Endothelial cell of umbilical vein (primary cell): ENCODE results near the gene CMBL. TPM values are rescaled to one million over a fixed set of nuclear protein-coding genes. Genes with fewer than 3 reads are reported as not detected.

Experiments used
- BruUV-seq: library from RNA; stranded (reverse); fragments of 400-500 nt; replicated peaks from 2 replicates; lab custom pipeline; 2021; lab: Mats Ljungman, UMichigan
- CTCF ChIA-PET: fragments of 300-600, 350-600 bp; sonication (Branson Sonifier 250); formaldehyde crosslinking; loops from one replicate; lab custom pipeline; 2021; ENCODE audit warnings: antibody characterized with exemption, inconsistent platforms; lab: Charles Lee
- POLR2A ChIA-PET: fragments of 300-600, 350-600 bp; sonication (Branson Sonifier 250); formaldehyde crosslinking; loops from one replicate; lab custom pipeline; 2021; ENCODE audit warnings: antibody characterized with exemption, inconsistent platforms; lab: Charles Lee
- DNase-seq: peaks from one replicate; pipeline ENCODE4 v3.0.0-alpha.2; 2011; ENCODE audit warnings: low read depth, low spot score
- FAIRE-seq: peaks from 2 replicates; lab custom pipeline; 2011; peaks lifted over from hg19 to GRCh38; lab: Jason Lieb, UNC
- H2AFZ ChIP-seq: 2 replicates; pipeline ENCODE4 v1.6.0; 2012; ENCODE audit warnings: low read depth, low read length, control low read depth, inconsistent platforms
- H3K27ac ChIP-seq: 2 replicates; pipeline ENCODE4 v1.5.1; 2011; ENCODE audit warnings: low read depth, mild to moderate bottlenecking, control low read depth, low read length, moderate library complexity; ENCODE audit not compliant: insufficient read depth
- H3K27me3 ChIP-seq, 2 experiments: 2 replicates each; pipeline versions ENCODE4 v1.6.0 to v1.6.1; 2011; ENCODE audit warnings: low read length in 2 of 2, mixed read lengths in 1 of 2; ENCODE audit not compliant: control insufficient read depth in 2 of 2, insufficient read depth in 2 of 2
- H3K36me3 ChIP-seq, 2 experiments: 2 replicates in 1 of 2; 3 replicates in 1 of 2; pipeline ENCODE4 v1.5.1; 2011; ENCODE audit warnings: low read length in 2 of 2, mild to moderate bottlenecking in 1 of 2, moderate library complexity in 1 of 2; ENCODE audit not compliant: control insufficient read depth in 2 of 2, insufficient read depth in 2 of 2; ENCODE audit errors: extremely low read depth in 1 of 2
- H3K4me1 ChIP-seq: 3 replicates; pipeline ENCODE4 v1.5.1; 2011; ENCODE audit warnings: mild to moderate bottlenecking, low read length; ENCODE audit not compliant: control insufficient read depth, insufficient read depth; ENCODE audit errors: extremely low read depth
- H3K4me2 ChIP-seq: 2 replicates; pipeline ENCODE4 v1.6.1; 2011; ENCODE audit warnings: low read length, control low read depth, mixed read lengths; ENCODE audit not compliant: insufficient read depth
- H3K4me3 ChIP-seq, 3 experiments: fragments of 200-600 bp in 1 of 3; sonication (generic), shearing (Covaris generic) in 1 of 3; replicated peaks in 1 of 3; 2 replicates each; pipeline ENCODE4 v1.5.1; 2011 to 2016; ENCODE audit warnings: control low read depth in 3 of 3, low read length in 3 of 3, mild to moderate bottlenecking in 2 of 3, inconsistent platforms in 1 of 3, low read depth in 1 of 3, moderate library complexity in 1 of 3; ENCODE audit not compliant: insufficient read depth in 1 of 3
- H3K79me2 ChIP-seq: 2 replicates; pipeline ENCODE4 v1.6.0; 2012; ENCODE audit warnings: low read length, inconsistent platforms; ENCODE audit not compliant: control insufficient read depth, insufficient read depth
- H3K9ac ChIP-seq: replicated peaks from 2 replicates; pipeline ENCODE3; 2011; ENCODE audit warnings: low read length, control low read depth; ENCODE audit not compliant: insufficient read depth; ENCODE audit errors: extremely low read depth
- H3K9me1 ChIP-seq: replicated peaks from 3 replicates; pipeline ENCODE4 v1.6.0; 2011; ENCODE audit warnings: mild to moderate bottlenecking, low read length; ENCODE audit not compliant: control insufficient read depth, insufficient read depth; ENCODE audit errors: extremely low read depth
- H3K9me3 ChIP-seq: replicated peaks from 2 replicates; pipeline ENCODE4 v1.5.1; 2012; ENCODE audit warnings: low read length, inconsistent platforms; ENCODE audit not compliant: control insufficient read depth, insufficient read depth
- H4K20me1 ChIP-seq: replicated peaks from 2 replicates; pipeline ENCODE3; 2011; ENCODE audit warnings: mild to moderate bottlenecking, low read length; ENCODE audit not compliant: control insufficient read depth, insufficient read depth; ENCODE audit errors: extremely low read depth
- EZH2 ChIP-seq: IDR thresholded peaks from 2 replicates; pipeline ENCODE4 v1.6.1; 2012; ENCODE audit warnings: borderline replicate concordance, low read depth, mild to moderate bottlenecking, moderate library complexity, low read length, inconsistent platforms; ENCODE audit not compliant: severe bottlenecking
- FOS ChIP-seq: IDR thresholded peaks from 2 replicates; pipeline ENCODE4 v1.6.1; 2011; ENCODE audit warnings: mild to moderate bottlenecking, low read length, moderate library complexity, borderline replicate concordance; ENCODE audit not compliant: insufficient read depth
- GATA2 ChIP-seq: IDR thresholded peaks from 2 replicates; pipeline ENCODE4 v1.7.0; 2011; ENCODE audit warnings: low read depth, mild to moderate bottlenecking, moderate library complexity, mixed read lengths, low read length; ENCODE audit not compliant: insufficient read length, insufficient read depth
- JUN ChIP-seq: IDR thresholded peaks from 2 replicates; pipeline ENCODE4 v1.6.1; 2011; ENCODE audit warnings: borderline replicate concordance, low read depth; ENCODE audit not compliant: insufficient read length, insufficient read depth
- MYC ChIP-seq: IDR thresholded peaks from one replicate; pipeline ENCODE4 v1.6.1; 2011; ENCODE audit warnings: mild to moderate bottlenecking, low read depth, low read length
- POLR2A ChIP-seq: IDR thresholded peaks from 2 replicates; pipeline ENCODE4 v1.6.1; 2012; ENCODE audit warnings: low read depth, mild to moderate bottlenecking, control low read depth, low read length
- POLR2AphosphoS5 ChIP-seq: IDR thresholded peaks from 2 replicates; pipeline ENCODE4 v1.6.1; 2012; ENCODE audit warnings: low read depth, mild to moderate bottlenecking, control low read depth, low read length, moderate library complexity; ENCODE audit not compliant: insufficient read depth
- dilution Hi-C: fragments of 300-500 bp; cut with MboI; formaldehyde crosslinking; loops from one replicate; pipeline ENCODE4 v1.15.0; 2019; ENCODE audit warnings: low sequenced_read_pairs; ENCODE audit not compliant: extremely low pct_ligation_motif_present
- intact Hi-C: fragments of 100-400 bp; cut with micrococcal nuclease; formaldehyde crosslinking; loops from one replicate; pipeline ENCODE4 v1.10.0; 2022
- polyA plus RNA-seq, 4 experiments: library from polyadenylated mRNA; depleted of rRNA in 3 of 4; stranded (reverse) in 3 of 4; unstranded in 1 of 4; fragments of >200 nt; gene quantifications; 2 replicates each; pipeline versions ENCODE4 v1.2.1 to v1.2.3, GENCODE V29; 2011 to 2012; ENCODE audit warnings: missing spikeins in 1 of 4
- total RNA-seq: library from RNA; stranded (reverse); gene quantifications from 2 replicates; pipeline ENCODE4 v1.2.3, GENCODE V29; 2021
- TF ChIP-seq, protein P1 (sequence below): IDR thresholded peaks from 2 replicates; pipeline ENCODE4 v1.6.1; 2011; ENCODE audit not compliant: insufficient read depth, insufficient read length
- TF ChIP-seq, protein P2 (sequence below), 2 donors: IDR thresholded peaks; 1 replicate in 1 of 2; 2 replicates in 1 of 2; pipeline ENCODE4 v1.5.1; 2011; ENCODE audit warnings: low read length in 2 of 2, mild to moderate bottlenecking in 2 of 2, moderate library complexity in 2 of 2, control low read depth in 1 of 2, inconsistent platforms in 1 of 2, low read depth in 1 of 2; ENCODE audit not compliant: insufficient read depth in 1 of 2; ENCODE audit errors: extremely low read depth in 1 of 2

The CMBL gene
- total and polyA plus RNA-seq, 2 donors (not counting 3 experiments of a cell fraction or from before 2014, with no cell fraction given), result 15.9 to 19.8 TPM

DNA sequence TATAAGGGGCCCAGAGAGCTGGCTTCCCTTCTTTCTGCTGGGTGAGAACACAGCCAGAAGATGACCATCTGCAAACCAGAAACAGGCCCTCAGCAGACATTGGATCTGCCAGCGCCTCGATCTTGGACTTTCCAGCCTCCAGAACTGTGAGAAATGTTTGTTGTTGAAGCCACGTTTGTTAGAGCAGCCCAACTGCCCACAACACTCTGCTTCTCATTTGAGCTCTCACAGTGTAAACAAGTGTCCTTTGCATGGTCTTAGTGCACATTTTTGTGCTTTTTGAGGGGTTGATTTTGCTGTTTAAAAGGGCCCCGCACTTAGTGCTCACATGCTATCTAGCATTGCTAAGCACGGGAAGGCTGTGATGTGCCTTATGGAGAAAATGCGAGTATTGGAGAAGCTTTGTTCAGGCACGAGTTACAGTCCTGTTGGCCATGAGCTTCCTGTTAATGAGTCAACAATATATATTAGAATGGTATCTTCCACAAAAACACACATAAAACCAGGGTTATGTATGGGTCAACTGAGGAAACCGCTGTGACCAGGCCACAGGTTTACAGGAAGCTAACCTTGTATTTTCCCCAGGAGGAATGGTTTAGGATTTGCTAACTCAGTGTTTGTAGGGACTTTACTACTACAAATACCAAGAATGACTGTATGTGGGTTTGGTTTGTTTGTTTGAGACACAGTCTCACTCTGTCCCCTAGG, 11.9 kb downstream of the CMBL start:
- no peaks in the 10 kb centered on the region for H3K79me2 ChIP-seq
- H3K9me1 ChIP-seq, result no peaks in the 10 kb centered on the region
- H3K4me1 ChIP-seq, result peaks cover 4% of the 10 kb centered on the region
- intact Hi-C loops, result loop anchor here (1.0 kb wide), 1 partner anchor 12 kb away; the partner anchor contains the start of gene CMBL
- peak; percentile 26 for TF ChIP-seq POLR2AphosphoS5
- TF ChIP-seq POLR2A, result no peak
- no peaks in the 10 kb centered on the region for H3K36me3 ChIP-seq
- H3K4me3 ChIP-seq, result no peak overlapping the region
- peak overlapping the region; percentile 5 for H3K27ac ChIP-seq
- DNase-seq, result peak; percentile 44
- no peaks in the 10 kb centered on the region for H3K27me3 ChIP-seq
- POLR2A ChIA-PET, result no interaction called here
- peak; percentile 78 for FAIRE-seq
- no TSS peak for BruUV-seq
- H3K9ac ChIP-seq, result no peak overlapping the region
- no peaks in the 10 kb centered on the region for H3K9me3 ChIP-seq
- dilution Hi-C loops, result no loop called here
- H2AFZ ChIP-seq, result peak overlapping the region; percentile 25
- CTCF ChIA-PET, result interaction anchor here (1.0 to 1.4 kb wide), 3 partner anchors 9 to 127 kb away, joined by 3 to 10 read pairs (median 3); no protein-coding TSS in a partner anchor
- H3K4me2 ChIP-seq, result no peak overlapping the region
- no peaks in the 10 kb centered on the region for H4K20me1 ChIP-seq

- POLR2A ChIA-PET, result no interaction called here
Measured at GRCh38 chr5:10293907-10294662, 13.6 kb downstream of the CMBL start.

More at GRCh38 chr5:10293907-10294662, 13.6 kb downstream of the CMBL start:
- Histone ChIP-seq H3K4me1 (peaks cover 4% of the 10 kb centered on the region), H3K4me2 (no peak overlapping the region), H3K9me3 (no peaks in the 10 kb centered on the region), H3K4me3 (no peak overlapping the region), H3K27me3 (no peaks in the 10 kb centered on the region), H3K36me3 (no peaks in the 10 kb centered on the region), H3K79me2 (no peaks in the 10 kb centered on the region), H4K20me1 (no peaks in the 10 kb centered on the region), H3K27ac (no peak overlapping the region), H3K9ac (no peak overlapping the region), H2AFZ (no peak overlapping the region), H3K9me1 (no peaks in the 10 kb centered on the region)
- no TSS peak for BruUV-seq
- CTCF ChIA-PET, result interaction anchor here (0.9 kb wide), 1 partner anchor 130 kb away, joined by 3 read pairs; no protein-coding TSS in a partner anchor
- no peak for DNase-seq
- intact Hi-C loops (no loop called here), dilution Hi-C loops (no loop called here)
- FAIRE-seq, result no peak
- no peak for TF ChIP-seq POLR2A
- no peak for TF ChIP-seq POLR2AphosphoS5
- TF ChIP-seq, protein P1, sequence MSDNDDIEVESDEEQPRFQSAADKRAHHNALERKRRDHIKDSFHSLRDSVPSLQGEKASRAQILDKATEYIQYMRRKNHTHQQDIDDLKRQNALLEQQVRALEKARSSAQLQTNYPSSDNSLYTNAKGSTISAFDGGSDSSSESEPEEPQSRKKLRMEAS, result no peak
- TF ChIP-seq JUN, result no peak
- TF ChIP-seq FOS, result no peak
- TF ChIP-seq MYC, result no peak
- no peak for TF ChIP-seq GATA2
- TF ChIP-seq EZH2, result no peak
- TF ChIP-seq, protein P2, sequence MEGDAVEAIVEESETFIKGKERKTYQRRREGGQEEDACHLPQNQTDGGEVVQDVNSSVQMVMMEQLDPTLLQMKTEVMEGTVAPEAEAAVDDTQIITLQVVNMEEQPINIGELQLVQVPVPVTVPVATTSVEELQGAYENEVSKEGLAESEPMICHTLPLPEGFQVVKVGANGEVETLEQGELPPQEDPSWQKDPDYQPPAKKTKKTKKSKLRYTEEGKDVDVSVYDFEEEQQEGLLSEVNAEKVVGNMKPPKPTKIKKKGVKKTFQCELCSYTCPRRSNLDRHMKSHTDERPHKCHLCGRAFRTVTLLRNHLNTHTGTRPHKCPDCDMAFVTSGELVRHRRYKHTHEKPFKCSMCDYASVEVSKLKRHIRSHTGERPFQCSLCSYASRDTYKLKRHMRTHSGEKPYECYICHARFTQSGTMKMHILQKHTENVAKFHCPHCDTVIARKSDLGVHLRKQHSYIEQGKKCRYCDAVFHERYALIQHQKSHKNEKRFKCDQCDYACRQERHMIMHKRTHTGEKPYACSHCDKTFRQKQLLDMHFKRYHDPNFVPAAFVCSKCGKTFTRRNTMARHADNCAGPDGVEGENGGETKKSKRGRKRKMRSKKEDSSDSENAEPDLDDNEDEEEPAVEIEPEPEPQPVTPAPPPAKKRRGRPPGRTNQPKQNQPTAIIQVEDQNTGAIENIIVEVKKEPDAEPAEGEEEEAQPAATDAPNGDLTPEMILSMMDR (IDR thresholded peaks at IDR 0.05; ENCODE audit: extremely low read depth in 1 of 2, insufficient read depth in 1 of 2, low read depth in 1 of 2, low read length in 2 of 2), result no peak
